Central memory CD8-positive, alpha-beta T cell (primary cell): ENCODE measurements around the gene MAP2K5.

ENCODE experiments used
- ATAC-seq: fragments of 150-1000 bp; cut with Tn5 transposase; replicated peaks from 2 replicates; pipeline ENCODE4 v1.10.0; 2022; ENCODE audit warnings: mild to moderate bottlenecking, moderate FRiP score, moderate number of reproducible peaks; ENCODE audit not compliant: poor library complexity, severe bottlenecking; ENCODE audit errors: extremely low read depth
- DNase-seq, 2 donors: peaks; one replicate each; pipeline ENCODE4 v3.0.0; 2021; ENCODE audit warnings: low spot score in 2 of 2
- H3K27ac Mint-ChIP-seq: one replicate; pipeline ENCODE4 v1.8.0; 2022; ENCODE audit warnings: low read depth, mild to moderate bottlenecking, moderate library complexity, mixed read lengths
- H3K27me3 Mint-ChIP-seq: one replicate; pipeline ENCODE4 v1.8.0; 2022; ENCODE audit warnings: mixed read lengths
- H3K36me3 Mint-ChIP-seq: one replicate; pipeline ENCODE4 v1.8.0; 2022; ENCODE audit warnings: mild to moderate bottlenecking, moderate library complexity, mixed read lengths; ENCODE audit not compliant: insufficient read depth
- H3K4me1 Mint-ChIP-seq: one replicate; pipeline ENCODE4 v1.8.0; 2022; ENCODE audit warnings: mixed read lengths
- H3K4me3 Mint-ChIP-seq: one replicate; pipeline ENCODE4 v1.8.0; 2022; ENCODE audit warnings: mild to moderate bottlenecking, moderate library complexity, mixed read lengths
- H3K9me3 Mint-ChIP-seq: one replicate; pipeline ENCODE4 v1.8.0; 2022; ENCODE audit warnings: mixed read lengths

MAP2K5 gene

GRCh38 chr15:67755936-67756335 is 213.4 kb downstream of the MAP2K5 start:
- Mint-ChIP-seq H3K36me3 (no peaks in the 10 kb centered on the region), H3K27ac (peak overlapping the region; percentile 23), H3K4me3 (no peak overlapping the region), H3K9me3 (no peaks in the 10 kb centered on the region), H3K27me3 (no peaks in the 10 kb centered on the region), H3K4me1 (peaks cover 41% of the 10 kb centered on the region)
- ATAC-seq (no peak), DNase-seq (no peak)

- Mint-ChIP-seq H3K9me3 (no peaks in the 10 kb centered on the region), H3K4me1 (peaks cover 40% of the 10 kb centered on the region), H3K36me3 (no peaks in the 10 kb centered on the region), H3K4me3 (peak overlapping the region; percentile 8), H3K27ac (peak overlapping the region; percentile 1), H3K27me3 (no peaks in the 10 kb centered on the region)
- DNase-seq (no peak), ATAC-seq (no peak)
Observed at GRCh38 chr15:67758619-67759300, 216.3 kb downstream of the MAP2K5 start.

- Mint-ChIP-seq H3K9me3 (no peaks in the 10 kb centered on the region), H3K27ac (no peak overlapping the region), H3K4me3 (no peak overlapping the region), H3K36me3 (no peaks in the 10 kb centered on the region), H3K4me1 (peaks cover 19% of the 10 kb centered on the region), H3K27me3 (no peaks in the 10 kb centered on the region)
- DNase-seq (no peak), ATAC-seq (no peak)
Observed at GRCh38 chr15:67760901-67761300, 218.4 kb downstream of the MAP2K5 start.

- Mint-ChIP-seq H3K36me3 (no peaks in the 10 kb centered on the region), H3K27ac (no peak overlapping the region), H3K9me3 (no peaks in the 10 kb centered on the region), H3K4me3 (no peak overlapping the region), H3K27me3 (no peaks in the 10 kb centered on the region), H3K4me1 (peaks cover 16% of the 10 kb centered on the region)
- DNase-seq, result no peak
- ATAC-seq, result no peak
Observed at GRCh38 chr15:67761343-67761742, 218.8 kb downstream of the MAP2K5 start.

GRCh38 chr15:67762610-67763368 is 220.3 kb downstream of the MAP2K5 start:
- H3K9me3 Mint-ChIP-seq, result no peaks in the 10 kb centered on the region
- H3K27me3 Mint-ChIP-seq, result no peaks in the 10 kb centered on the region
- peaks cover 12% of the 10 kb centered on the region for H3K4me1 Mint-ChIP-seq

GRCh38 chr15:67765701-67766100 is 223.2 kb downstream of the MAP2K5 start:
- no peak overlapping the region for H3K27ac Mint-ChIP-seq
- no peaks in the 10 kb centered on the region for H3K4me1 Mint-ChIP-seq
- H3K27me3 Mint-ChIP-seq, result no peaks in the 10 kb centered on the region
- ATAC-seq (no peak), DNase-seq (no peak)
- H3K36me3 Mint-ChIP-seq, result no peaks in the 10 kb centered on the region
- H3K4me3 Mint-ChIP-seq, result no peak overlapping the region
- H3K9me3 Mint-ChIP-seq, result no peaks in the 10 kb centered on the region

More at GRCh38 chr15:67762610-67763368, 220.3 kb downstream of the MAP2K5 start:
- Mint-ChIP-seq H3K27ac (peak overlapping the region; percentile 34), H3K4me3 (no peak overlapping the region), H3K36me3 (no peaks in the 10 kb centered on the region)
- no peak for DNase-seq
- ATAC-seq, result no peak

- Mint-ChIP-seq H3K4me1 (no peaks in the 10 kb centered on the region), H3K27ac (no peak overlapping the region), H3K27me3 (no peaks in the 10 kb centered on the region), H3K4me3 (no peak overlapping the region), H3K9me3 (no peaks in the 10 kb centered on the region), H3K36me3 (no peaks in the 10 kb centered on the region)
- no peak for DNase-seq
- ATAC-seq, result no peak
Observed at GRCh38 chr15:67766968-67767367, 224.5 kb downstream of the MAP2K5 start.

GRCh38 chr15:67768313-67768977 is 225.9 kb downstream of the MAP2K5 start:
- no peaks in the 10 kb centered on the region for H3K9me3 Mint-ChIP-seq
- H3K36me3 Mint-ChIP-seq, result no peaks in the 10 kb centered on the region
- DNase-seq (no peak), ATAC-seq (no peak)
- no peak overlapping the region for H3K27ac Mint-ChIP-seq
- no peaks in the 10 kb centered on the region for H3K27me3 Mint-ChIP-seq
- no peaks in the 10 kb centered on the region for H3K4me1 Mint-ChIP-seq
- H3K4me3 Mint-ChIP-seq, result no peak overlapping the region

- H3K9me3 Mint-ChIP-seq, result no peaks in the 10 kb centered on the region
- no peak for DNase-seq
- ATAC-seq, result no peak
- no peak overlapping the region for H3K27ac Mint-ChIP-seq
- no peak overlapping the region for H3K4me3 Mint-ChIP-seq
- no peaks in the 10 kb centered on the region for H3K36me3 Mint-ChIP-seq
- H3K4me1 Mint-ChIP-seq, result no peaks in the 10 kb centered on the region
- H3K27me3 Mint-ChIP-seq, result no peaks in the 10 kb centered on the region
Observed at GRCh38 chr15:67769497-67770357, 227.2 kb downstream of the MAP2K5 start.

GRCh38 chr15:67770358-67770628 is 227.8 kb downstream of the MAP2K5 start:
- Mint-ChIP-seq H3K4me3 (no peak overlapping the region), H3K4me1 (no peaks in the 10 kb centered on the region), H3K36me3 (no peaks in the 10 kb centered on the region), H3K9me3 (no peaks in the 10 kb centered on the region), H3K27ac (no peak overlapping the region), H3K27me3 (no peaks in the 10 kb centered on the region)
- no peak for DNase-seq
- no peak for ATAC-seq

GRCh38 chr15:67771189-67771800 is 228.8 kb downstream of the MAP2K5 start:
- Mint-ChIP-seq H3K4me1 (no peaks in the 10 kb centered on the region), H3K9me3 (no peaks in the 10 kb centered on the region), H3K27me3 (no peaks in the 10 kb centered on the region), H3K4me3 (no peak overlapping the region), H3K27ac (no peak overlapping the region), H3K36me3 (no peaks in the 10 kb centered on the region)
- no peak for ATAC-seq
- DNase-seq, result no peak

- Mint-ChIP-seq H3K36me3 (peaks cover 2% of the 10 kb centered on the region), H3K9me3 (no peaks in the 10 kb centered on the region), H3K4me1 (no peaks in the 10 kb centered on the region), H3K4me3 (no peak overlapping the region), H3K27ac (no peak overlapping the region), H3K27me3 (no peaks in the 10 kb centered on the region)
- no peak for ATAC-seq
- DNase-seq, result no peak
Observed at GRCh38 chr15:67774626-67775025, 232.1 kb downstream of the MAP2K5 start.
